Ascending aorta (tissue), 2 donors: ENCODE measurements around the gene LLPH. TPM values are rescaled to one million over a fixed set of nuclear protein-coding genes. Genes with fewer than 3 reads are reported as not detected.

Experiments
- DNase-seq, 2 donors: peaks; one replicate each; pipeline ENCODE4 v3.0.0-alpha.2; 2019; ENCODE audit warnings: low spot score in 2 of 2
- H3K27ac ChIP-seq, 2 donors: fragments of 200-600 bp; sonication (generic); one replicate each; pipeline ENCODE4 v1.5.1; 2016 to 2017; ENCODE audit warnings: mild to moderate bottlenecking in 1 of 2
- H3K27me3 ChIP-seq: fragments of 200-600 bp; sonication (generic); one replicate; pipeline ENCODE4 v1.5.1; 2017
- H3K36me3 ChIP-seq, 2 donors: fragments of 200-600 bp; sonication (generic); one replicate each; pipeline ENCODE4 v1.5.1; 2016
- H3K4me1 ChIP-seq, 2 donors: fragments of 200-600 bp; sonication (generic); one replicate each; pipeline ENCODE4 v1.5.1; 2016 to 2017; ENCODE audit warnings: mild to moderate bottlenecking in 1 of 2
- H3K4me3 ChIP-seq, 2 donors: fragments of 200-600 bp; sonication (generic); one replicate each; pipeline ENCODE4 v1.5.1; 2016 to 2017; ENCODE audit warnings: mild to moderate bottlenecking in 1 of 2
- H3K9me3 ChIP-seq, 2 donors: fragments of 200-600 bp; sonication (generic); one replicate each; pipeline ENCODE4 v1.5.1; 2016
- CTCF ChIP-seq, 3 experiments: fragments of 200-600 bp in 2 of 3; fragments of 450-650 bp in 1 of 3; sonication (generic) in 2 of 3; IDR thresholded peaks; one replicate each; pipeline ENCODE4 v1.5.1; 2016 to 2019; ENCODE audit warnings: antibody characterized with exemption in 3 of 3, mild to moderate bottlenecking in 1 of 3, moderate library complexity in 1 of 3
- intact Hi-C: fragments of 100-400 bp; cut with DNase I; formaldehyde crosslinking; loops from one replicate; pipeline ENCODE4 v1.15.1; 2023
- total RNA-seq: library from RNA; depleted of rRNA; stranded (reverse); fragments of >200 nt; gene quantifications from one replicate; pipeline ENCODE4 v1.1.0, GENCODE V29; 2016

LLPH gene
- total RNA-seq, 1 donor from 2014 or later = 0.21 TPM

- Histone ChIP-seq H3K4me1 (no peaks in the 10 kb centered on the region), H3K27me3 (no peaks in the 10 kb centered on the region), H3K9me3 (no peaks in the 10 kb centered on the region), H3K27ac (no peak overlapping the region), H3K4me3 (no peak overlapping the region), H3K36me3 (no peaks in the 10 kb centered on the region)
- DNase-seq = no peak
- no peak for TF ChIP-seq CTCF (IDR thresholded peaks at IDR 0.05)
- intact Hi-C loops = no loop called here
Measured at GRCh38 chr12:66109056-66109455, 21.5 kb downstream of the LLPH start.

GRCh38 chr12:66108386-66108785 lies 22.2 kb downstream of the LLPH start:
- H3K36me3 ChIP-seq = no peaks in the 10 kb centered on the region
- no peaks in the 10 kb centered on the region for H3K9me3 ChIP-seq
- DNase-seq = no peak
- no peaks in the 10 kb centered on the region for H3K27me3 ChIP-seq
- H3K27ac ChIP-seq = no peak overlapping the region
- no peaks in the 10 kb centered on the region for H3K4me1 ChIP-seq
- no peak overlapping the region for H3K4me3 ChIP-seq
- intact Hi-C loops = no loop called here
- TF ChIP-seq CTCF (IDR thresholded peaks at IDR 0.05) = no peak

GRCh38 chr12:66107451-66107915 lies 23.1 kb downstream of the LLPH start:
- Histone ChIP-seq H3K4me1 (no peaks in the 10 kb centered on the region), H3K9me3 (no peaks in the 10 kb centered on the region), H3K36me3 (no peaks in the 10 kb centered on the region), H3K27ac (no peak overlapping the region), H3K27me3 (no peaks in the 10 kb centered on the region), H3K4me3 (no peak overlapping the region)
- DNase-seq = peak in 1 of 2 donors; percentile 83
- peak; percentile 72 to 85 (median 79) for TF ChIP-seq CTCF (IDR thresholded peaks at IDR 0.05)
- intact Hi-C loops = loop anchor here (1.0 to 2.0 kb wide), 3 partner anchors 505 to 1216 kb away; no protein-coding TSS in a partner anchor

- intact Hi-C loops = no loop called here
- no peak for TF ChIP-seq CTCF (IDR thresholded peaks at IDR 0.05)
Measured at GRCh38 chr12:66103016-66103913, 27.3 kb downstream of the LLPH start.

GRCh38 chr12:66092559-66093269 lies 37.8 kb downstream of the LLPH start:
- Histone ChIP-seq H3K27me3 (no peaks in the 10 kb centered on the region), H3K4me3 (no peak overlapping the region), H3K27ac (no peak overlapping the region), H3K4me1 (peaks cover 0 to 8% of the 10 kb centered on the region in 2 donors), H3K9me3 (no peaks in the 10 kb centered on the region), H3K36me3 (no peaks in the 10 kb centered on the region)
- DNase-seq = no peak
- intact Hi-C loops = no loop called here
- TF ChIP-seq CTCF (IDR thresholded peaks at IDR 0.05) = no peak

More at GRCh38 chr12:66103016-66103913, 27.3 kb downstream of the LLPH start:
- Histone ChIP-seq H3K27me3 (no peaks in the 10 kb centered on the region), H3K36me3 (no peaks in the 10 kb centered on the region), H3K4me3 (no peak overlapping the region), H3K4me1 (no peaks in the 10 kb centered on the region), H3K27ac (no peak overlapping the region), H3K9me3 (no peaks in the 10 kb centered on the region)
- DNase-seq = no peak
